HG03097 (cell line): ENCODE measurements around the gene DAB2IP.

Experiments
- ATAC-seq: cut with Tn5 transposase; IDR thresholded peaks from one replicate; pipeline ENCODE4 v1.9.1; 2021; ENCODE audit not compliant: unreplicated experiment, low FRiP score

Gene DAB2IP

GRCh38 chr9:121682201-121682600, 30.8 kb downstream of the DAB2IP start:
- no peak for ATAC-seq

GRCh38 chr9:121682926-121683515, 31.6 kb downstream of the DAB2IP start:
- no peak for ATAC-seq

- ATAC-seq = no peak
These were observed 32.2 kb downstream of the DAB2IP start for GRCh38 chr9:121683652-121684051.

- no peak for ATAC-seq
These were observed 33.1 kb downstream of the DAB2IP start for GRCh38 chr9:121684381-121685145.

GRCh38 chr9:121685146-121685794, 33.8 kb downstream of the DAB2IP start:
- no peak for ATAC-seq

- ATAC-seq = no peak
These were observed 34.5 kb downstream of the DAB2IP start for GRCh38 chr9:121685795-121686377.

GRCh38 chr9:121686930-121687541, 35.6 kb downstream of the DAB2IP start:
- ATAC-seq = no peak

- ATAC-seq = no peak
These were observed 36.8 kb downstream of the DAB2IP start for GRCh38 chr9:121688146-121688680.

GRCh38 chr9:121688681-121689080, 37.2 kb downstream of the DAB2IP start:
- ATAC-seq = no peak

GRCh38 chr9:121689461-121690157, 38.2 kb downstream of the DAB2IP start:
- no peak for ATAC-seq

- ATAC-seq = no peak
These were observed 38.9 kb downstream of the DAB2IP start for GRCh38 chr9:121690316-121690715.

- no peak for ATAC-seq
These were observed 39.3 kb downstream of the DAB2IP start for GRCh38 chr9:121690766-121691165.

GRCh38 chr9:121691890-121692289, 40.5 kb downstream of the DAB2IP start:
- ATAC-seq = no peak

GRCh38 chr9:121692606-121693387, 41.4 kb downstream of the DAB2IP start:
- no peak for ATAC-seq

- no peak for ATAC-seq
These were observed 41.9 kb downstream of the DAB2IP start for GRCh38 chr9:121693388-121693670.

GRCh38 chr9:121694001-121694400, 42.6 kb downstream of the DAB2IP start:
- ATAC-seq = no peak

- ATAC-seq = no peak
These were observed 43.2 kb downstream of the DAB2IP start for GRCh38 chr9:121694600-121694999.

GRCh38 chr9:121696930-121697329, 45.5 kb downstream of the DAB2IP start:
- ATAC-seq = no peak
